GM23338 (cell line): ENCODE data around the gene CNTNAP2. TPM values are rescaled to one million over a fixed set of nuclear protein-coding genes. Genes with fewer than 3 reads are reported as not detected.

Experiments used
- ATAC-seq: fragments of 200-7000 bp; cut with Tn5 transposase; 3 replicates; pipeline ENCODE4 v1.9.1; 2020
- DNase-seq: peaks from one replicate; pipeline ENCODE4 v3.0.0-alpha.2; 2015; ENCODE audit warnings: low spot score
- H2AFZ ChIP-seq: fragments of 200-600 bp; sonication (generic); 2 replicates; pipeline ENCODE4 v1.8.0; 2016; ENCODE audit warnings: antibody characterized with exemption, mild to moderate bottlenecking, moderate library complexity
- H3F3A ChIP-seq: fragments of 200-600 bp; sonication (generic); replicated peaks from 2 replicates; pipeline ENCODE4 v1.8.0; 2017; ENCODE audit warnings: antibody characterized with exemption, mixed run types, low read depth
- H3K27ac ChIP-seq: fragments of 200-600 bp; sonication (generic); 2 replicates; pipeline ENCODE4 v1.6.1; 2016; ENCODE audit warnings: low read depth
- H3K27me3 ChIP-seq: fragments of 200-600 bp; sonication (generic); 2 replicates; pipeline ENCODE4 v1.8.0; 2016; ENCODE audit warnings: mild to moderate bottlenecking, mixed run types, moderate library complexity; ENCODE audit not compliant: insufficient read depth
- H3K36me3 ChIP-seq: fragments of 200-600 bp; sonication (generic); 2 replicates; pipeline ENCODE4 v1.8.0; 2016; ENCODE audit warnings: mild to moderate bottlenecking; ENCODE audit not compliant: insufficient read depth
- H3K4me1 ChIP-seq: fragments of 200-600 bp; sonication (generic); 2 replicates; pipeline ENCODE4 v1.8.0; 2016; ENCODE audit warnings: mild to moderate bottlenecking, moderate library complexity; ENCODE audit not compliant: insufficient read depth
- H3K4me2 ChIP-seq: fragments of 200-600 bp; sonication (generic); 2 replicates; pipeline ENCODE4 v1.7.1; 2017; ENCODE audit warnings: mixed run types
- H3K4me3 ChIP-seq: fragments of 200-600 bp; sonication (generic); 2 replicates; pipeline ENCODE4 v1.6.1; 2016; ENCODE audit warnings: mixed run types
- H3K79me2 ChIP-seq: fragments of 200-600 bp; sonication (generic); replicated peaks from 2 replicates; pipeline ENCODE4 v1.8.0; 2017; ENCODE audit warnings: mild to moderate bottlenecking; ENCODE audit not compliant: insufficient read depth
- H3K9me2 ChIP-seq: fragments of 200-600 bp; sonication (generic); 2 replicates; pipeline ENCODE4 v1.8.0; 2017; ENCODE audit not compliant: insufficient read depth
- H4K20me1 ChIP-seq: fragments of 200-600 bp; sonication (generic); replicated peaks from 2 replicates; pipeline ENCODE4 v1.8.0; 2017; ENCODE audit warnings: mild to moderate bottlenecking; ENCODE audit not compliant: insufficient read depth
- H3K27ac Mint-ChIP-seq: 2 replicates; pipeline ENCODE4 v1.8.0; 2020; ENCODE audit warnings: inconsistent platforms, mild to moderate bottlenecking, moderate library complexity, mixed read lengths
- H3K27me3 Mint-ChIP-seq: 3 replicates; pipeline ENCODE4 v1.8.0; 2022; ENCODE audit warnings: low read depth, mild to moderate bottlenecking, moderate library complexity, mixed read lengths, inconsistent platforms; ENCODE audit not compliant: insufficient read depth, poor library complexity
- H3K36me3 Mint-ChIP-seq: 3 replicates; pipeline ENCODE4 v1.8.0; 2021; ENCODE audit warnings: low read depth, mild to moderate bottlenecking, inconsistent platforms, moderate library complexity, mixed read lengths
- H3K4me1 Mint-ChIP-seq: 3 replicates; pipeline ENCODE4 v1.8.0; 2020; ENCODE audit warnings: mild to moderate bottlenecking, inconsistent platforms, mixed read lengths
- H3K4me3 Mint-ChIP-seq: 3 replicates; pipeline ENCODE4 v1.8.0; 2021; ENCODE audit warnings: moderate library complexity, mild to moderate bottlenecking, inconsistent platforms, mixed read lengths
- H3K9me3 Mint-ChIP-seq: 3 replicates; pipeline ENCODE4 v1.8.0; 2020; ENCODE audit warnings: moderate library complexity, mild to moderate bottlenecking, inconsistent platforms, mixed read lengths
- CREB1 ChIP-seq: fragments of 250-450 bp; sonication (Bioruptor Pico); IDR thresholded peaks from 2 replicates; pipeline ENCODE4 v1.5.0; 2020; ENCODE audit warnings: low read depth, mild to moderate bottlenecking, moderate library complexity
- EZH2 ChIP-seq: fragments of 200-600 bp; sonication (generic); IDR thresholded peaks from one replicate; pipeline ENCODE4 v1.8.0; 2017; ENCODE audit warnings: antibody characterized with exemption, mild to moderate bottlenecking, low read depth; ENCODE audit not compliant: unreplicated experiment
- EZH2phosphoT487 ChIP-seq: fragments of 200-600 bp; sonication (generic); IDR thresholded peaks from one replicate; pipeline ENCODE4 v1.8.1; 2018; ENCODE audit warnings: antibody characterized with exemption; ENCODE audit not compliant: unreplicated experiment
- JUNB ChIP-seq: IDR thresholded peaks from one replicate; pipeline ENCODE4 v1.6.1; 2016; ENCODE audit warnings: antibody characterized with exemption; ENCODE audit not compliant: unreplicated experiment
- NANOG ChIP-seq: IDR thresholded peaks from 2 replicates; pipeline ENCODE4 v1.6.1; 2016; ENCODE audit warnings: antibody characterized with exemption, borderline replicate concordance
- POLR2AphosphoS5 ChIP-seq: IDR thresholded peaks from 2 replicates; pipeline ENCODE4 v1.6.1; 2016; ENCODE audit warnings: antibody characterized with exemption, low read depth
- STAT1 ChIP-seq: IDR thresholded peaks from one replicate; pipeline ENCODE4 v1.6.1; 2016; ENCODE audit warnings: antibody characterized with exemption; ENCODE audit not compliant: unreplicated experiment
- ZNF114 ChIP-seq: fragments of 250-450 bp; sonication (Bioruptor Pico); IDR thresholded peaks from 2 replicates; pipeline ENCODE4 v1.5.0; 2020; ENCODE audit warnings: mild to moderate bottlenecking, moderate library complexity
- ZNF331 ChIP-seq: fragments of 250-450 bp; sonication (Bioruptor Pico); IDR thresholded peaks from 2 replicates; pipeline ENCODE4 v1.5.0; 2020; ENCODE audit warnings: low read depth, mild to moderate bottlenecking, moderate library complexity
- polyA plus RNA-seq: library from polyadenylated mRNA; unstranded; fragments of >200 nt; fragmentation: Nextera tagmentation; extraction: Ambion mirVana; gene quantifications from 2 replicates; pipeline ENCODE4 v1.2.1, GENCODE V29; 2016
- total RNA-seq: library from RNA; depleted of rRNA; stranded (reverse); fragments of >200 nt; shearing (Covaris generic); gene quantifications from 2 replicates; pipeline ENCODE4 v1.2.3, GENCODE V29; 2014
- TF ChIP-seq, protein P1 (sequence below): IDR thresholded peaks from one replicate; pipeline ENCODE4 v1.6.1; 2018; ENCODE audit warnings: antibody characterized with exemption; ENCODE audit not compliant: unreplicated experiment
- TF ChIP-seq, protein P2 (sequence below): IDR thresholded peaks from 2 replicates; pipeline ENCODE4 v1.6.1; 2016; ENCODE audit warnings: antibody characterized with exemption
- TF ChIP-seq, protein P3 (sequence below): fragments of 250-450 bp; sonication (Bioruptor Pico); IDR thresholded peaks from 2 replicates; pipeline ENCODE4 v1.5.0; 2020; ENCODE audit warnings: mild to moderate bottlenecking, moderate library complexity
- TF ChIP-seq, protein P4 (sequence below), 2 experiments: fragments of 200-600 bp in 1 of 2; sonication (generic) in 1 of 2; conservative IDR thresholded peaks; 2 replicates each; pipeline versions ENCODE4 v1.5.1 to v1.6.1; 2016 to 2017; ENCODE audit warnings: antibody characterized with exemption in 2 of 2, low read depth in 2 of 2, mild to moderate bottlenecking in 2 of 2, moderate library complexity in 1 of 2

CNTNAP2 gene
- total and polyA plus RNA-seq, 2 experiments from 2014 or later, result 38.2 to 61.3 TPM

DNA sequence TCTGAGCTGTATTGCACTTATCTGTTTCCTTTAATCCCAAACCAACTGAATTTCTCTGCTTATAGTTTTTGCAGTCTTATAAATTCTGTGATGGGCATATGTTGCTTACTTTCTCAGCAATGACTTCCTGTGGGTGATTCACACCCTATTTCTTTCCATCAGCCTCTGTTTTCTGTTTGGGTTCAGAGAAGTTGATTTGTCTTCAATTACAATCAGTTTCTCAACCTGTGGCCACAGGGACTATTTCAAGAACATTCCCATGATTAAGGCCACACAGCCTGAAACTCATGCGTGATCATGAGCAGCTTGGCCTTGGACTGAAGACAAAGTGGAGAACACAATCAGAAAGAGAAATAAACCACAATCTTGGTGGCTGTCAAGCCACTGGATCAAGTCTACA lies 1299.4 kb downstream of the CNTNAP2 start:
- no peaks in the 10 kb centered on the region for H3K36me3 Mint-ChIP-seq
- Histone ChIP-seq H4K20me1 (no peaks in the 10 kb centered on the region), H3K27ac (no peak overlapping the region), H3F3A (no peaks in the 10 kb centered on the region), H3K4me3 (no peak overlapping the region), H3K9me2 (no peaks in the 10 kb centered on the region), H3K27me3 (no peaks in the 10 kb centered on the region), H3K4me1 (no peaks in the 10 kb centered on the region), H2AFZ (no peak overlapping the region), H3K79me2 (no peaks in the 10 kb centered on the region), H3K4me2 (no peak overlapping the region), H3K36me3 (no peaks in the 10 kb centered on the region)
- H3K27ac Mint-ChIP-seq, result no peak overlapping the region
- H3K9me3 Mint-ChIP-seq, result peaks cover 25% of the 10 kb centered on the region
- DNase-seq (no peak), ATAC-seq (no peak)
- no peaks in the 10 kb centered on the region for H3K4me1 Mint-ChIP-seq
- H3K4me3 Mint-ChIP-seq, result no peak overlapping the region
- no peak for TF ChIP-seq EZH2phosphoT487
- TF ChIP-seq, protein P1, sequence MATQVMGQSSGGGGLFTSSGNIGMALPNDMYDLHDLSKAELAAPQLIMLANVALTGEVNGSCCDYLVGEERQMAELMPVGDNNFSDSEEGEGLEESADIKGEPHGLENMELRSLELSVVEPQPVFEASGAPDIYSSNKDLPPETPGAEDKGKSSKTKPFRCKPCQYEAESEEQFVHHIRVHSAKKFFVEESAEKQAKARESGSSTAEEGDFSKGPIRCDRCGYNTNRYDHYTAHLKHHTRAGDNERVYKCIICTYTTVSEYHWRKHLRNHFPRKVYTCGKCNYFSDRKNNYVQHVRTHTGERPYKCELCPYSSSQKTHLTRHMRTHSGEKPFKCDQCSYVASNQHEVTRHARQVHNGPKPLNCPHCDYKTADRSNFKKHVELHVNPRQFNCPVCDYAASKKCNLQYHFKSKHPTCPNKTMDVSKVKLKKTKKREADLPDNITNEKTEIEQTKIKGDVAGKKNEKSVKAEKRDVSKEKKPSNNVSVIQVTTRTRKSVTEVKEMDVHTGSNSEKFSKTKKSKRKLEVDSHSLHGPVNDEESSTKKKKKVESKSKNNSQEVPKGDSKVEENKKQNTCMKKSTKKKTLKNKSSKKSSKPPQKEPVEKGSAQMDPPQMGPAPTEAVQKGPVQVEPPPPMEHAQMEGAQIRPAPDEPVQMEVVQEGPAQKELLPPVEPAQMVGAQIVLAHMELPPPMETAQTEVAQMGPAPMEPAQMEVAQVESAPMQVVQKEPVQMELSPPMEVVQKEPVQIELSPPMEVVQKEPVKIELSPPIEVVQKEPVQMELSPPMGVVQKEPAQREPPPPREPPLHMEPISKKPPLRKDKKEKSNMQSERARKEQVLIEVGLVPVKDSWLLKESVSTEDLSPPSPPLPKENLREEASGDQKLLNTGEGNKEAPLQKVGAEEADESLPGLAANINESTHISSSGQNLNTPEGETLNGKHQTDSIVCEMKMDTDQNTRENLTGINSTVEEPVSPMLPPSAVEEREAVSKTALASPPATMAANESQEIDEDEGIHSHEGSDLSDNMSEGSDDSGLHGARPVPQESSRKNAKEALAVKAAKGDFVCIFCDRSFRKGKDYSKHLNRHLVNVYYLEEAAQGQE, result no peak
- no peak for TF ChIP-seq EZH2
- no peak for TF ChIP-seq ZNF331 (CRISPR knock-in tag)
- TF ChIP-seq, protein P2, sequence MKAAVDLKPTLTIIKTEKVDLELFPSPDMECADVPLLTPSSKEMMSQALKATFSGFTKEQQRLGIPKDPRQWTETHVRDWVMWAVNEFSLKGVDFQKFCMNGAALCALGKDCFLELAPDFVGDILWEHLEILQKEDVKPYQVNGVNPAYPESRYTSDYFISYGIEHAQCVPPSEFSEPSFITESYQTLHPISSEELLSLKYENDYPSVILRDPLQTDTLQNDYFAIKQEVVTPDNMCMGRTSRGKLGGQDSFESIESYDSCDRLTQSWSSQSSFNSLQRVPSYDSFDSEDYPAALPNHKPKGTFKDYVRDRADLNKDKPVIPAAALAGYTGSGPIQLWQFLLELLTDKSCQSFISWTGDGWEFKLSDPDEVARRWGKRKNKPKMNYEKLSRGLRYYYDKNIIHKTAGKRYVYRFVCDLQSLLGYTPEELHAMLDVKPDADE, result no peak
- TF ChIP-seq NANOG, result no peak
- TF ChIP-seq, protein P3, sequence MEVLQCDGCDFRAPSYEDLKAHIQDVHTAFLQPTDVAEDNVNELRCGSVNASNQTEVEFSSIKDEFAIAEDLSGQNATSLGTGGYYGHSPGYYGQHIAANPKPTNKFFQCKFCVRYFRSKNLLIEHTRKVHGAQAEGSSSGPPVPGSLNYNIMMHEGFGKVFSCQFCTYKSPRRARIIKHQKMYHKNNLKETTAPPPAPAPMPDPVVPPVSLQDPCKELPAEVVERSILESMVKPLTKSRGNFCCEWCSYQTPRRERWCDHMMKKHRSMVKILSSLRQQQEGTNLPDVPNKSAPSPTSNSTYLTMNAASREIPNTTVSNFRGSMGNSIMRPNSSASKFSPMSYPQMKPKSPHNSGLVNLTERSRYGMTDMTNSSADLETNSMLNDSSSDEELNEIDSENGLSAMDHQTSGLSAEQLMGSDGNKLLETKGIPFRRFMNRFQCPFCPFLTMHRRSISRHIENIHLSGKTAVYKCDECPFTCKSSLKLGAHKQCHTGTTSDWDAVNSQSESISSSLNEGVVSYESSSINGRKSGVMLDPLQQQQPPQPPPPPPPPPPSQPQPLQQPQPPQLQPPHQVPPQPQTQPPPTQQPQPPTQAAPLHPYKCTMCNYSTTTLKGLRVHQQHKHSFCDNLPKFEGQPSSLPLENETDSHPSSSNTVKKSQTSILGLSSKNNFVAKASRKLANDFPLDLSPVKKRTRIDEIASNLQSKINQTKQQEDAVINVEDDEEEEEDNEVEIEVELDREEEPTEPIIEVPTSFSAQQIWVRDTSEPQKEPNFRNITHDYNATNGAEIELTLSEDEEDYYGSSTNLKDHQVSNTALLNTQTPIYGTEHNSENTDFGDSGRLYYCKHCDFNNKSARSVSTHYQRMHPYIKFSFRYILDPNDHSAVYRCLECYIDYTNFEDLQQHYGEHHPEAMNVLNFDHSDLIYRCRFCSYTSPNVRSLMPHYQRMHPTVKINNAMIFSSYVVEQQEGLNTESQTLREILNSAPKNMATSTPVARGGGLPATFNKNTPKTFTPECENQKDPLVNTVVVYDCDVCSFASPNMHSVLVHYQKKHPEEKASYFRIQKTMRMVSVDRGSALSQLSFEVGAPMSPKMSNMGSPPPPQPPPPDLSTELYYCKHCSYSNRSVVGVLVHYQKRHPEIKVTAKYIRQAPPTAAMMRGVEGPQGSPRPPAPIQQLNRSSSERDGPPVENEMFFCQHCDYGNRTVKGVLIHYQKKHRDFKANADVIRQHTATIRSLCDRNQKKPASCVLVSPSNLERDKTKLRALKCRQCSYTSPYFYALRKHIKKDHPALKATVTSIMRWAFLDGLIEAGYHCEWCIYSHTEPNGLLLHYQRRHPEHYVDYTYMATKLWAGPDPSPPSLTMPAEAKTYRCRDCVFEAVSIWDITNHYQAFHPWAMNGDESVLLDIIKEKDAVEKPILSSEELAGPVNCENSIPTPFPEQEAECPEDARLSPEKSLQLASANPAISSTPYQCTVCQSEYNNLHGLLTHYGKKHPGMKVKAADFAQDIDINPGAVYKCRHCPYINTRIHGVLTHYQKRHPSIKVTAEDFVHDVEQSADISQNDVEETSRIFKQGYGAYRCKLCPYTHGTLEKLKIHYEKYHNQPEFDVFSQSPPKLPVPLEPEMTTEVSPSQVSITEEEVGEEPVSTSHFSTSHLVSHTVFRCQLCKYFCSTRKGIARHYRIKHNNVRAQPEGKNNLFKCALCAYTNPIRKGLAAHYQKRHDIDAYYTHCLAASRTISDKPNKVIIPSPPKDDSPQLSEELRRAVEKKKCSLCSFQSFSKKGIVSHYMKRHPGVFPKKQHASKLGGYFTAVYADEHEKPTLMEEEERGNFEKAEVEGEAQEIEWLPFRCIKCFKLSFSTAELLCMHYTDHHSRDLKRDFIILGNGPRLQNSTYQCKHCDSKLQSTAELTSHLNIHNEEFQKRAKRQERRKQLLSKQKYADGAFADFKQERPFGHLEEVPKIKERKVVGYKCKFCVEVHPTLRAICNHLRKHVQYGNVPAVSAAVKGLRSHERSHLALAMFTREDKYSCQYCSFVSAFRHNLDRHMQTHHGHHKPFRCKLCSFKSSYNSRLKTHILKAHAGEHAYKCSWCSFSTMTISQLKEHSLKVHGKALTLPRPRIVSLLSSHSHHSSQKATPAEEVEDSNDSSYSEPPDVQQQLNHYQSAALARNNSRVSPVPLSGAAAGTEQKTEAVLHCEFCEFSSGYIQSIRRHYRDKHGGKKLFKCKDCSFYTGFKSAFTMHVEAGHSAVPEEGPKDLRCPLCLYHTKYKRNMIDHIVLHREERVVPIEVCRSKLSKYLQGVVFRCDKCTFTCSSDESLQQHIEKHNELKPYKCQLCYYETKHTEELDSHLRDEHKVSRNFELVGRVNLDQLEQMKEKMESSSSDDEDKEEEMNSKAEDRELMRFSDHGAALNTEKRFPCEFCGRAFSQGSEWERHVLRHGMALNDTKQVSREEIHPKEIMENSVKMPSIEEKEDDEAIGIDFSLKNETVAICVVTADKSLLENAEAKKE, result no peak
- TF ChIP-seq STAT1, result no peak
- TF ChIP-seq CREB1 (CRISPR knock-in tag), result no peak
- TF ChIP-seq JUNB, result no peak
- TF ChIP-seq, protein P4, sequence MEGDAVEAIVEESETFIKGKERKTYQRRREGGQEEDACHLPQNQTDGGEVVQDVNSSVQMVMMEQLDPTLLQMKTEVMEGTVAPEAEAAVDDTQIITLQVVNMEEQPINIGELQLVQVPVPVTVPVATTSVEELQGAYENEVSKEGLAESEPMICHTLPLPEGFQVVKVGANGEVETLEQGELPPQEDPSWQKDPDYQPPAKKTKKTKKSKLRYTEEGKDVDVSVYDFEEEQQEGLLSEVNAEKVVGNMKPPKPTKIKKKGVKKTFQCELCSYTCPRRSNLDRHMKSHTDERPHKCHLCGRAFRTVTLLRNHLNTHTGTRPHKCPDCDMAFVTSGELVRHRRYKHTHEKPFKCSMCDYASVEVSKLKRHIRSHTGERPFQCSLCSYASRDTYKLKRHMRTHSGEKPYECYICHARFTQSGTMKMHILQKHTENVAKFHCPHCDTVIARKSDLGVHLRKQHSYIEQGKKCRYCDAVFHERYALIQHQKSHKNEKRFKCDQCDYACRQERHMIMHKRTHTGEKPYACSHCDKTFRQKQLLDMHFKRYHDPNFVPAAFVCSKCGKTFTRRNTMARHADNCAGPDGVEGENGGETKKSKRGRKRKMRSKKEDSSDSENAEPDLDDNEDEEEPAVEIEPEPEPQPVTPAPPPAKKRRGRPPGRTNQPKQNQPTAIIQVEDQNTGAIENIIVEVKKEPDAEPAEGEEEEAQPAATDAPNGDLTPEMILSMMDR (conservative IDR thresholded peaks at IDR 0.05; ENCODE audit: low read depth in 2 of 2), result no peak
- no peak for TF ChIP-seq ZNF114 (CRISPR knock-in tag)
- no peak for TF ChIP-seq POLR2AphosphoS5
- no peaks in the 10 kb centered on the region for H3K27me3 Mint-ChIP-seq
